OCI-LY1 (cell line): ENCODE data around the gene C2orf68.

Source experiments
- CTCF ChIP-seq: fragments of 200-600 bp; sonication (generic), shearing (Covaris generic); IDR thresholded peaks from 2 replicates; pipeline ENCODE4 v1.5.1; 2017; ENCODE audit warnings: mild to moderate bottlenecking, antibody characterized with exemption, low read length, moderate library complexity, mixed read lengths
- EZH2 ChIP-seq: fragments of 200-600 bp; sonication (generic), shearing (Covaris generic); IDR thresholded peaks from 2 replicates; pipeline ENCODE4 v1.8.0; 2017; ENCODE audit warnings: borderline replicate concordance, mixed run types, mild to moderate bottlenecking, antibody characterized with exemption, low read length, moderate library complexity, mixed read lengths

- no peak for TF ChIP-seq CTCF
- no peak for TF ChIP-seq EZH2
Measured at GRCh38 chr2:85591563-85591962, 20.3 kb downstream of the C2orf68 start.
